HFFc6 (cell line): Measurements from ENCODE around the gene TUBA4A. TPM values are rescaled to one million over a fixed set of nuclear protein-coding genes. Genes with fewer than 3 reads are reported as not detected.

Experiments used
- DNase-seq: peaks from one replicate; pipeline ENCODE4 v3.0.0-alpha.2; 2018
- H3K27ac Mint-ChIP-seq: 2 replicates; pipeline ENCODE4 v1.8.0; 2020; ENCODE audit warnings: mild to moderate bottlenecking, mixed read lengths
- H3K27me3 Mint-ChIP-seq: 2 replicates; pipeline ENCODE4 v1.8.0; 2021; ENCODE audit warnings: mild to moderate bottlenecking, moderate library complexity, mixed read lengths; ENCODE audit not compliant: insufficient read depth
- H3K36me3 Mint-ChIP-seq: 2 replicates; pipeline ENCODE4 v1.8.0; 2021; ENCODE audit warnings: low read depth, mixed read lengths
- H3K4me1 Mint-ChIP-seq: 2 replicates; pipeline ENCODE4 v1.8.0; 2020; ENCODE audit warnings: low read depth, mixed read lengths
- H3K4me3 Mint-ChIP-seq: 2 replicates; pipeline ENCODE4 v1.8.0; 2020; ENCODE audit warnings: mild to moderate bottlenecking, moderate library complexity, mixed read lengths
- H3K9me3 Mint-ChIP-seq: 2 replicates; pipeline ENCODE4 v1.8.0; 2020; ENCODE audit warnings: mild to moderate bottlenecking, mixed read lengths
- total RNA-seq, 6 experiments: library from RNA; stranded (reverse); fragmentation: NEBNext Ultra II Directional; extraction: Animal tissue kit (Norgen Biotek cat#: 25700); gene quantifications; 2 replicates in 1 of 6; 3 replicates in 5 of 6; pipeline ENCODE4 v1.2.3, GENCODE V29; 2021
- TF ChIP-seq, protein P1 (sequence below): fragments of 200-600 bp; sonication (generic); IDR thresholded peaks from 2 replicates; pipeline ENCODE4 v1.5.0; 2021; ENCODE audit warnings: antibody characterized with exemption, mild to moderate bottlenecking

The TUBA4A gene
- total RNA-seq, 6 experiments from 2014 or later = 40.4 to 66.3 (median 48.2) TPM

DNA sequence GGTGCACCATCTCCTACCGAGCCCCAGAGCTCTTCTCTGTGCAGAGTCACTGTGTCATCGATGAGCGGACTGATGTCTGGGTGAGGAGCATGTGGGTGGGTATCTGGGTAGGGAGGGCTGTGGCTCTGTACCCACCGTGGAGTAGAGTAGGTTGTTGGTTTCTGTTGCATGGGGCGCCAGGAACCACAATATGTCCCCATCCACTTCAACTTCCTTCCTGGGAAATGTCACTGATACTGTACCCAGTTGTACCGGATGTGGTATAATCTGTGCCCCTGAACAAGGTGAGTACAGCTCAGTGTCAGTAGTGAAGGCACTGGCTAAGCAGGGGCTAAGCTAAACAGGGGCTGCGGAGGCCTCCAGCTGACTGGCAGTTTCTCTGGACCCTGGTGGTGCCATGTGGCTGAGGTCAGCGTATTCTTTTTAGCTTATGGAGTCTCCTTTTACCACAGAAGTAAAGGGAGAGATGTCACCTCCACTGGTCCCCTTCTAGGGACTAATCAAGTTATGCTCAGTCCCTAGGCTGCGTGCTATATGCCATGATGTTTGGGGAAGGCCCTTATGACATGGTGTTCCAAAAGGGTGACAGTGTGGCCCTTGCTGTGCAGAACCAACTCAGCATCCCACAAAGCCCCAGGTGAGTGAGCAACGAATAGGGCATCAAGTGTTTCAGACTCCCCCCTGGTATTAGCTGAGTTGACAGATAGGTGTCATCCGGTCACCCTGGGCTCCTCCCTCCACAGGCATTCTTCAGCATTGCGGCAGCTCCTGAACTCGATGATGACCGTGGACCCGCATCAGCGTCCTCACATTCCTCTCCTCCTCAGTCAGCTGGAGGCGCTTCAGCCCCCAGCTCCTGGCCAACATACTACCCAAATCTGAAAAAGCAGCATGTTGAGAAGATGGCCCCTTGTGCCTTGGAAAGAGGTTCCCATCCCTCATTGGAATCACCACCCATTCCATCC is 5.8 kb downstream of the TUBA4A start:
- Mint-ChIP-seq H3K9me3 (no peaks in the 10 kb centered on the region), H3K27ac (peak overlapping the region; percentile 96), H3K4me1 (peaks cover 57% of the 10 kb centered on the region), H3K36me3 (peaks cover 15% of the 10 kb centered on the region; the same call in 1 of the 2 replicates), H3K27me3 (peaks cover 3% of the 10 kb centered on the region), H3K4me3 (no peak overlapping the region)
- DNase-seq = no peak
- TF ChIP-seq, protein P1, sequence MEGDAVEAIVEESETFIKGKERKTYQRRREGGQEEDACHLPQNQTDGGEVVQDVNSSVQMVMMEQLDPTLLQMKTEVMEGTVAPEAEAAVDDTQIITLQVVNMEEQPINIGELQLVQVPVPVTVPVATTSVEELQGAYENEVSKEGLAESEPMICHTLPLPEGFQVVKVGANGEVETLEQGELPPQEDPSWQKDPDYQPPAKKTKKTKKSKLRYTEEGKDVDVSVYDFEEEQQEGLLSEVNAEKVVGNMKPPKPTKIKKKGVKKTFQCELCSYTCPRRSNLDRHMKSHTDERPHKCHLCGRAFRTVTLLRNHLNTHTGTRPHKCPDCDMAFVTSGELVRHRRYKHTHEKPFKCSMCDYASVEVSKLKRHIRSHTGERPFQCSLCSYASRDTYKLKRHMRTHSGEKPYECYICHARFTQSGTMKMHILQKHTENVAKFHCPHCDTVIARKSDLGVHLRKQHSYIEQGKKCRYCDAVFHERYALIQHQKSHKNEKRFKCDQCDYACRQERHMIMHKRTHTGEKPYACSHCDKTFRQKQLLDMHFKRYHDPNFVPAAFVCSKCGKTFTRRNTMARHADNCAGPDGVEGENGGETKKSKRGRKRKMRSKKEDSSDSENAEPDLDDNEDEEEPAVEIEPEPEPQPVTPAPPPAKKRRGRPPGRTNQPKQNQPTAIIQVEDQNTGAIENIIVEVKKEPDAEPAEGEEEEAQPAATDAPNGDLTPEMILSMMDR = no peak

DNA sequence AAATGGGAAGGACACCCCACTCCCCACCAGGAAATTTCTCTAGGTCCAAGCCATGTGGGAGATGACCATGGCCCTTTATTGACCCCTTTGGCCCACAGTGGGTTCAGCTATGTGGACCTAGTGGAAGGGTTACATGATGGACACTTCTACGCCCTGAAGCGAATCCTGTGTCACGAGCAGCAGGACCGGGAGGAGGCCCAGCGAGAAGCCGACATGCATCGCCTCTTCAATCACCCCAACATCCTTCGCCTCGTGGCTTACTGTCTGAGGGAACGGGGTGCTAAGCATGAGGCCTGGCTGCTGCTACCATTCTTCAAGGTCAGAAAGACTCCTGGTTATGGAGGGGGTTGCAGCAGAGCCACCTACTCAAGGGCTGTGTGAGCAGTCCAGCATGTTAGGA is 7.2 kb downstream of the TUBA4A start:
- TF ChIP-seq, protein P1 = no peak
- Mint-ChIP-seq H3K27ac (peak overlapping the region; percentile 97), H3K4me1 (peaks cover 43% of the 10 kb centered on the region), H3K9me3 (no peaks in the 10 kb centered on the region), H3K4me3 (peak overlapping the region; percentile 97), H3K27me3 (peaks cover 3% of the 10 kb centered on the region), H3K36me3 (peaks cover 15% of the 10 kb centered on the region; the same call in 1 of the 2 replicates)
- no peak for DNase-seq

DNA sequence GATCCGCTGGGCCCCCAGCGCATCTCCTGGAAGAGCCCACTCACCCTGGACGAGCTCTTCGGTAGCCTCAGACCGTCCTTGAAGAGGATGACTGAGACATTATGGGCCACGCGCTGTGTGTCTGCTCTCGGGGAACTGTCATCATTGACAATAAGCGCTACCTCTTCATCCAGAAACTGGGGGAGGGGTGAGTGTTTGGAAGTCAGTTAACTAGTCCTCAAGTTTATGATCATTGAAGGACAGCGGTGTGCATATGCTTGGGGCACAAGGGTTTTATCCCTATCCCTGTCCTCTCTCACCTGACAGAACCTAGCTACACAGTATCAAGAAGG is 7.9 kb downstream of the TUBA4A start:
- H3K4me1 Mint-ChIP-seq = peaks cover 37% of the 10 kb centered on the region
- H3K27ac Mint-ChIP-seq = peak overlapping the region; percentile 97
- TF ChIP-seq, protein P1 = no peak
- H3K36me3 Mint-ChIP-seq = peaks cover 11% of the 10 kb centered on the region; the same call in 1 of the 2 replicates
- H3K9me3 Mint-ChIP-seq = no peaks in the 10 kb centered on the region
- peak overlapping the region; percentile 97 for H3K4me3 Mint-ChIP-seq
- peaks cover 3% of the 10 kb centered on the region for H3K27me3 Mint-ChIP-seq
- DNase-seq = no peak

DNA sequence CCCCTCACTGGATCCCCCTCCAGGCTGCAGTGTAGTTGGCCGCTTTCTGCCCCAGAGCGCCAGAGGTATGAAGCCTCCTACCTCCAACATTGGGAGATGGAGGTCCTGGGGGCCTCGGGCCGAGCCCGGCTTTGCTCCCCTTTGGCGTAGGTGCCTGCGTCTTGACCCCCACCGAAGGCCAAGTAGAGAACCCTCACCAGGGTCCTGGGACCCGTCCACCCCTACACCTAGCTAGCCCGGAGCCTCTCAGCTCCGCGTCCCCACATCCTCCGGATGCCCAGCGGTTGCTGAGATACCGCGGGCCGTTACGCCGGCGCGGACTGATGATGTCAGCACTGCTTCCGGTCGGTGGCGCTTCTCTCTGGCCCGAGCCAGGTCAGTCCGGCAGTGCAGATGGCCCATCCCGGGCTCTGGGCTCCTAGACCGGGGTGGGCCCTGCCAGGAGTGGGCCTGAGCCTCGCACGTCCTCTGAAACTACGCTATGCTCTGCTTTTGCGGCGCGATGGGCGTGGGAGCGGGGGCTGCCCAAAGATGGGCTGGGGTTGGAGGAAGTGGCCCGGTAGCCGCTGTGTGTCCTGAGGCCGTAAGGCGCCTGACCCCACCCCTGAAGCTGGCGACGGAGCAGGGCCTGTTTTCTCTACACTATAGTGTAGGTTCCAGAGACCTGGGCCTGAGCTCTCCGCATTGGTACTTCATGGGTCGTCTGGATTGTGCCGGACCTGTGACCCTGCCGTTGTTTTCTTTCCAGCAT is 8.4 kb downstream of the TUBA4A start, which contains the start of the genes GLB1L and STK16:
Gene GLB1L, minus strand, starts transcription at position 297 of the 751 bp plus-strand sequence. CDS start 1,871 bp downstream, outside the sequence.
Gene STK16, plus strand, starts transcription at position 332 of the 751 bp plus-strand sequence. CDS start 521 bp downstream, outside the sequence.
- Mint-ChIP-seq H3K27me3 (peaks cover 3% of the 10 kb centered on the region; the same call in 1 of the 2 replicates), H3K9me3 (no peaks in the 10 kb centered on the region), H3K4me3 (peak within 1 kb of the TSS; percentile 97), H3K36me3 (peaks cover 6% of the 10 kb centered on the region; the same call in 1 of the 2 replicates), H3K4me1 (peaks cover 31% of the 10 kb centered on the region), H3K27ac (peak within 1 kb of the TSS; percentile 97)
- DNase-seq = peak; percentile 92
- TF ChIP-seq, protein P1 = no peak

DNA sequence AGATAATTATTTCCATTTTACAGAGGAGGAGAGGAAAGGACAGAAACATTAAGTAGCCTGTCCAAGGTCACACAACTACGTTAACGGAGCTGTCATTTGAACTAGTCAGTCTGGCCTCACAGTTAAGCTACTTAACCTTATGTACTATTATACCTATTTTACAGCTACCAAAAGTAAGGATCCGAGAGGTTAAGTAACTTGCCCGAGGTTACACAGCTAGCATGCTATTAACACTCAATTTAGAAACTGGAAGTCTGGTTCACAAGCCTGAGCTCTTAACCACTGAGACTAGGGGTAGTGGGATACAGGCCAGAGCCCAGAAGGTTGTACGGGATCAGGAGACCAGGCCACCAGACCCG is 8.9 kb downstream of the TUBA4A start:
- H3K27me3 Mint-ChIP-seq = peaks cover 3% of the 10 kb centered on the region; the same call in 1 of the 2 replicates
- H3K4me1 Mint-ChIP-seq = peaks cover 26% of the 10 kb centered on the region
- peaks cover under 1% of the 10 kb centered on the region; the same call in 1 of the 2 replicates for H3K36me3 Mint-ChIP-seq
- H3K27ac Mint-ChIP-seq = peak overlapping the region; percentile 97
- DNase-seq = no peak
- peak overlapping the region; percentile 97 for H3K4me3 Mint-ChIP-seq
- H3K9me3 Mint-ChIP-seq = no peaks in the 10 kb centered on the region
- TF ChIP-seq, protein P1 = no peak
